Colonic mucosa (tissue), 4 donors: ENCODE measurements around the gene TYW1. TPM values are rescaled to one million over a fixed set of nuclear protein-coding genes. Genes with fewer than 3 reads are reported as not detected.
"Not testable (repeated sequence)": the region's sequence is repeated elsewhere in the genome, so short reads cannot be mapped to it uniquely, and the experiment has no call there.

Source experiments
- DNase-seq: peaks from one replicate; pipeline ENCODE4 v3.0.0-alpha.2; 2020
- H3K27ac ChIP-seq: fragments of 200-600 bp; one replicate; pipeline ENCODE4 v1.8.0; 2021
- H3K27me3 ChIP-seq: fragments of 200-600 bp; one replicate; pipeline ENCODE4 v1.8.0; 2021
- H3K36me3 ChIP-seq: fragments of 200-600 bp; one replicate; pipeline ENCODE4 v1.8.0; 2021
- H3K4me1 ChIP-seq: fragments of 200-600 bp; one replicate; pipeline ENCODE4 v1.8.0; 2021; ENCODE audit warnings: mild to moderate bottlenecking
- H3K4me3 ChIP-seq: fragments of 200-600 bp; one replicate; pipeline ENCODE4 v1.8.0; 2021
- H3K9ac ChIP-seq, 2 donors: one replicate each; pipeline ENCODE4 v1.7.0; 2013; ENCODE audit warnings: control low read depth in 2 of 2, low read depth in 2 of 2, low read length in 2 of 2
- H3K9me3 ChIP-seq: fragments of 200-600 bp; one replicate; pipeline ENCODE4 v1.8.0; 2021
- CTCF ChIP-seq: fragments of 200-600 bp; IDR thresholded peaks from one replicate; pipeline ENCODE4 v1.8.0; 2022; ENCODE audit warnings: antibody characterized with exemption, mild to moderate bottlenecking
- intact Hi-C: fragments of 100-400 bp; cut with DNase I; formaldehyde crosslinking; loops from one replicate; pipeline ENCODE4 v1.14.1; 2022
- total RNA-seq, 2 donors: library from RNA; stranded (reverse); fragmentation: NEBNext Ultra II Directional in 1 of 2; extraction: Animal tissue kit (Norgen Biotek cat#: 25700) in 1 of 2; gene quantifications; one replicate each; pipeline ENCODE4 v1.2.1, GENCODE V29; 2021
- donor health status: healthy.
- donor health status: DM: no; HTN: no; CAD: no.
- donor health status: DM: no; HTN: no; CAD: no.

Gene TYW1
- total RNA-seq, 2 donors from 2014 or later, result 15.5 to 16.2 TPM

GRCh38 chr7:66964411-66964810 is 32.2 kb upstream of the TYW1 start:
- H3K27ac ChIP-seq, result no peak overlapping the region
- H3K4me3 ChIP-seq, result no peak overlapping the region
- no peaks in the 10 kb centered on the region for H3K27me3 ChIP-seq
- no peaks in the 10 kb centered on the region for H3K9me3 ChIP-seq
- intact Hi-C loops, result no loop called here
- H3K4me1 ChIP-seq, result no peaks in the 10 kb centered on the region
- no peak overlapping the region for H3K9ac ChIP-seq
- DNase-seq, result no peak
- no peaks in the 10 kb centered on the region for H3K36me3 ChIP-seq
- no peak for TF ChIP-seq CTCF

GRCh38 chr7:66967029-66967428 is 29.6 kb upstream of the TYW1 start:
- TF ChIP-seq CTCF, result no peak
- H3K36me3 ChIP-seq, result no peaks in the 10 kb centered on the region
- no peaks in the 10 kb centered on the region for H3K4me1 ChIP-seq
- H3K9ac ChIP-seq, result no peak overlapping the region
- H3K9me3 ChIP-seq, result no peaks in the 10 kb centered on the region
- no peak for DNase-seq
- no peak overlapping the region for H3K27ac ChIP-seq
- intact Hi-C loops, result no loop called here
- H3K4me3 ChIP-seq, result no peak overlapping the region
- H3K27me3 ChIP-seq, result no peaks in the 10 kb centered on the region

- H3K36me3 ChIP-seq, DNase-seq, H3K9ac ChIP-seq, H3K9me3 ChIP-seq, H3K27ac ChIP-seq, H3K4me3 ChIP-seq, H3K4me1 ChIP-seq, H3K27me3 ChIP-seq, intact Hi-C loops: not testable (repeated sequence)
These were observed 27.6 kb upstream of the TYW1 start for GRCh38 chr7:66969001-66969400.

GRCh38 chr7:66970310-66970709 is 26.3 kb upstream of the TYW1 start:
- no peaks in the 10 kb centered on the region for H3K4me1 ChIP-seq
- H3K36me3 ChIP-seq, result no peaks in the 10 kb centered on the region
- no peak overlapping the region for H3K4me3 ChIP-seq
- peak; percentile 32 for DNase-seq
- intact Hi-C loops, result no loop called here
- H3K9me3 ChIP-seq, result no peaks in the 10 kb centered on the region
- no peaks in the 10 kb centered on the region for H3K27me3 ChIP-seq
- no peak overlapping the region for H3K9ac ChIP-seq
- no peak for TF ChIP-seq CTCF
- H3K27ac ChIP-seq, result no peak overlapping the region

- intact Hi-C loops, result no loop called here
- no peaks in the 10 kb centered on the region for H3K36me3 ChIP-seq
- DNase-seq, result no peak
- H3K9me3 ChIP-seq, result no peaks in the 10 kb centered on the region
- no peaks in the 10 kb centered on the region for H3K27me3 ChIP-seq
- no peak overlapping the region for H3K9ac ChIP-seq
- TF ChIP-seq CTCF, result no peak
- H3K27ac ChIP-seq, result no peak overlapping the region
- H3K4me3 ChIP-seq, result no peak overlapping the region
- no peaks in the 10 kb centered on the region for H3K4me1 ChIP-seq
These were observed 21.5 kb upstream of the TYW1 start for GRCh38 chr7:66974986-66975590.

- H3K27ac ChIP-seq, DNase-seq, H3K36me3 ChIP-seq, H3K9ac ChIP-seq, H3K27me3 ChIP-seq, H3K4me3 ChIP-seq, H3K4me1 ChIP-seq, intact Hi-C loops, H3K9me3 ChIP-seq: not testable (repeated sequence)
These were observed 18.3 kb upstream of the TYW1 start for GRCh38 chr7:66978312-66978711.

GRCh38 chr7:66979013-66979412 is 17.6 kb upstream of the TYW1 start:
- not testable (repeated sequence) for H3K36me3 ChIP-seq

GRCh38 chr7:66980336-66980735 is 16.3 kb upstream of the TYW1 start:
- H3K27ac ChIP-seq, H3K9me3 ChIP-seq, H3K4me3 ChIP-seq, H3K27me3 ChIP-seq, H3K36me3 ChIP-seq, H3K4me1 ChIP-seq, DNase-seq, intact Hi-C loops, H3K9ac ChIP-seq: not testable (repeated sequence)

More at GRCh38 chr7:66979013-66979412, 17.6 kb upstream of the TYW1 start:
- H3K9ac ChIP-seq, intact Hi-C loops, H3K4me3 ChIP-seq, H3K9me3 ChIP-seq, H3K27me3 ChIP-seq, H3K4me1 ChIP-seq, DNase-seq, H3K27ac ChIP-seq: not testable (repeated sequence)

GRCh38 chr7:66989552-66989951 is 7.1 kb upstream of the TYW1 start:
- H3K27ac ChIP-seq, DNase-seq, intact Hi-C loops, H3K27me3 ChIP-seq, H3K4me3 ChIP-seq, H3K4me1 ChIP-seq, H3K9me3 ChIP-seq, H3K9ac ChIP-seq: not testable (repeated sequence)
- peaks cover 12% of the 10 kb centered on the region for H3K36me3 ChIP-seq

- DNase-seq, H3K27me3 ChIP-seq, H3K36me3 ChIP-seq, H3K4me1 ChIP-seq, H3K9me3 ChIP-seq: not testable (repeated sequence)
- Histone ChIP-seq H3K9ac (peak overlapping the region in 1 of 2 donors; percentile 76), H3K4me3 (peak overlapping the region; percentile 53), H3K27ac (peak overlapping the region; percentile 86)
- intact Hi-C loops, result loop anchor here (10.0 kb wide), 2 partner anchors 49 to 149 kb away; no protein-coding TSS in a partner anchor
These were observed 2.6 kb upstream of the TYW1 start for GRCh38 chr7:66994051-66994450.
